HG02642 (cell line): ENCODE measurements around the gene TTC7B.

Experiments
- ATAC-seq: cut with Tn5 transposase; IDR thresholded peaks from one replicate; pipeline ENCODE4 v1.9.1; 2021; ENCODE audit warnings: mild to moderate bottlenecking; ENCODE audit not compliant: unreplicated experiment, poor library complexity

The TTC7B gene

GRCh38 chr14:90572441-90573150, 243.6 kb downstream of the TTC7B start:
- no peak for ATAC-seq

GRCh38 chr14:90571149-90571947, 244.9 kb downstream of the TTC7B start:
- no peak for ATAC-seq

GRCh38 chr14:90570461-90570860, 245.8 kb downstream of the TTC7B start:
- no peak for ATAC-seq

- ATAC-seq, result no peak
These were observed 246.4 kb downstream of the TTC7B start for GRCh38 chr14:90569606-90570387.

GRCh38 chr14:90569201-90569600, 247.0 kb downstream of the TTC7B start:
- ATAC-seq, result no peak

- ATAC-seq, result no peak
These were observed 247.8 kb downstream of the TTC7B start for GRCh38 chr14:90568405-90568804.

- ATAC-seq, result no peak
These were observed 248.2 kb downstream of the TTC7B start for GRCh38 chr14:90567991-90568390.

- no peak for ATAC-seq
These were observed 249.0 kb downstream of the TTC7B start for GRCh38 chr14:90567191-90567590.

- ATAC-seq, result no peak
These were observed 249.7 kb downstream of the TTC7B start for GRCh38 chr14:90566481-90566880.

GRCh38 chr14:90564496-90564895, 251.7 kb downstream of the TTC7B start:
- no peak for ATAC-seq

- ATAC-seq, result no peak
These were observed 253.6 kb downstream of the TTC7B start for GRCh38 chr14:90562652-90563051.

GRCh38 chr14:90561920-90562319, 254.3 kb downstream of the TTC7B start:
- no peak for ATAC-seq

- no peak for ATAC-seq
These were observed 255.2 kb downstream of the TTC7B start for GRCh38 chr14:90560991-90561390.

GRCh38 chr14:90560558-90560957, 255.7 kb downstream of the TTC7B start:
- no peak for ATAC-seq

GRCh38 chr14:90559811-90560492, 256.3 kb downstream of the TTC7B start:
- no peak for ATAC-seq

- no peak for ATAC-seq
These were observed 257.1 kb downstream of the TTC7B start for GRCh38 chr14:90558983-90559590.

- no peak for ATAC-seq
These were observed 257.9 kb downstream of the TTC7B start for GRCh38 chr14:90558041-90558982.

GRCh38 chr14:90557516-90557915, 258.7 kb downstream of the TTC7B start:
- no peak for ATAC-seq
